ENCODE results near the gene C1orf74. TPM values are rescaled to one million over a fixed set of nuclear protein-coding genes. Genes with fewer than 3 reads are reported as not detected.
A peak's percentile ranks its signal among the peaks of the same experiment; 100 is the strongest.

Gene C1orf74
- polyA plus RNA-seq, 1 of the 3 experiments (the other 2 are of a cell fraction): 1.5 TPM

GRCh38 chr1:209831615-209832014 lies 47.3 kb upstream of the C1orf74 start (continued):
- TF ChIP-seq EP300 (IDR thresholded peaks at IDR 0.05; ENCODE audit: borderline replicate concordance in 1 of 2, low read depth in 1 of 2, low read length in 1 of 2) (peak in 1 of 2 experiments; percentile 89; a peak in 1 of 4 replicates), PBX3 (IDR thresholded peaks at IDR 0.05) (peak; percentile 95), FOXM1 (IDR thresholded peaks at IDR 0.05; ENCODE audit: low read depth) (0 out of 2 replicates have a peak, but pooled peaks have one; percentile 44), FOXJ3 (CRISPR knock-in tag; IDR thresholded peaks at IDR 0.05) (no peak), MEF2A (IDR thresholded peaks at IDR 0.05; ENCODE audit: borderline replicate concordance, low read depth) (peak; percentile 92), JUND (IDR thresholded peaks at IDR 0.05) (peak; percentile 83), NFIC (IDR thresholded peaks at IDR 0.05; ENCODE audit: borderline replicate concordance) (peak; percentile 78), FOSL2 (IDR thresholded peaks at IDR 0.05; ENCODE audit: borderline replicate concordance, low read depth) (peak; percentile 90; the same call in 1 of the 2 replicates)

- H3K4me3 ChIP-seq (ENCODE audit: low read depth in 2 of 2, low read length in 1 of 2): no peak overlapping the region
- H3F3A ChIP-seq (replicated peaks; ENCODE audit: insufficient read depth): peaks cover 62% of the 10 kb centered on the region
- no peak for DNase-seq
- POLR2A ChIA-PET: no interaction called here
- whole genome bisulfite sequencing (ENCODE audit: low lambda C conversion rate): 94% methylated on average over 3 of the region's 3 CpGs
- CTCF ChIA-PET: interaction anchor here (4.3 kb wide), 1 partner anchor 30 kb away, joined by 14 read pairs; no protein-coding TSS in a partner anchor
- H3K79me2 ChIP-seq (ENCODE audit: insufficient read depth): peaks cover 58% of the 10 kb centered on the region
- peaks cover 56 to 58% of the 10 kb centered on the region in 2 experiments for H3K36me3 ChIP-seq (replicated peaks in 1 of 2; ENCODE audit: control insufficient read depth in 1 of 2, insufficient read depth in 2 of 2, low read length in 1 of 2)
- peaks cover 2 to 45% of the 10 kb centered on the region in 2 experiments for H3K4me1 ChIP-seq (ENCODE audit: control insufficient read depth in 1 of 2, insufficient read depth in 2 of 2, low read depth in 1 of 2, low read length in 1 of 2)
- no peaks in the 10 kb centered on the region for H3K9me3 ChIP-seq
- H3K9ac ChIP-seq: peak overlapping the region; percentile 37; the same call in 1 of the 2 replicates
- peak overlapping the region; percentile 49 for H3K4me2 ChIP-seq
- H2AFZ ChIP-seq (ENCODE audit: low read depth): no peak overlapping the region
- no peaks in the 10 kb centered on the region for H3K27me3 ChIP-seq (ENCODE audit: insufficient read depth)
- no peak for TF ChIP-seq ELF1 (IDR thresholded peaks at IDR 0.05)
- no peak for TF ChIP-seq PBX3 (IDR thresholded peaks at IDR 0.05)
- no peak for TF ChIP-seq SMC3 (IDR thresholded peaks at IDR 0.05; ENCODE audit: low read depth, low read length)
- TF ChIP-seq, protein P1, sequence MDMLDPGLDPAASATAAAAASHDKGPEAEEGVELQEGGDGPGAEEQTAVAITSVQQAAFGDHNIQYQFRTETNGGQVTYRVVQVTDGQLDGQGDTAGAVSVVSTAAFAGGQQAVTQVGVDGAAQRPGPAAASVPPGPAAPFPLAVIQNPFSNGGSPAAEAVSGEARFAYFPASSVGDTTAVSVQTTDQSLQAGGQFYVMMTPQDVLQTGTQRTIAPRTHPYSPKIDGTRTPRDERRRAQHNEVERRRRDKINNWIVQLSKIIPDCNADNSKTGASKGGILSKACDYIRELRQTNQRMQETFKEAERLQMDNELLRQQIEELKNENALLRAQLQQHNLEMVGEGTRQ (IDR thresholded peaks at IDR 0.05; ENCODE audit: borderline replicate concordance, low read depth, low read length): no peak
- TF ChIP-seq, protein P2, sequence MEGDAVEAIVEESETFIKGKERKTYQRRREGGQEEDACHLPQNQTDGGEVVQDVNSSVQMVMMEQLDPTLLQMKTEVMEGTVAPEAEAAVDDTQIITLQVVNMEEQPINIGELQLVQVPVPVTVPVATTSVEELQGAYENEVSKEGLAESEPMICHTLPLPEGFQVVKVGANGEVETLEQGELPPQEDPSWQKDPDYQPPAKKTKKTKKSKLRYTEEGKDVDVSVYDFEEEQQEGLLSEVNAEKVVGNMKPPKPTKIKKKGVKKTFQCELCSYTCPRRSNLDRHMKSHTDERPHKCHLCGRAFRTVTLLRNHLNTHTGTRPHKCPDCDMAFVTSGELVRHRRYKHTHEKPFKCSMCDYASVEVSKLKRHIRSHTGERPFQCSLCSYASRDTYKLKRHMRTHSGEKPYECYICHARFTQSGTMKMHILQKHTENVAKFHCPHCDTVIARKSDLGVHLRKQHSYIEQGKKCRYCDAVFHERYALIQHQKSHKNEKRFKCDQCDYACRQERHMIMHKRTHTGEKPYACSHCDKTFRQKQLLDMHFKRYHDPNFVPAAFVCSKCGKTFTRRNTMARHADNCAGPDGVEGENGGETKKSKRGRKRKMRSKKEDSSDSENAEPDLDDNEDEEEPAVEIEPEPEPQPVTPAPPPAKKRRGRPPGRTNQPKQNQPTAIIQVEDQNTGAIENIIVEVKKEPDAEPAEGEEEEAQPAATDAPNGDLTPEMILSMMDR (IDR thresholded peaks at IDR 0.05): no peak
- no peak for TF ChIP-seq JUND (IDR thresholded peaks at IDR 0.05)
- TF ChIP-seq, protein P3, sequence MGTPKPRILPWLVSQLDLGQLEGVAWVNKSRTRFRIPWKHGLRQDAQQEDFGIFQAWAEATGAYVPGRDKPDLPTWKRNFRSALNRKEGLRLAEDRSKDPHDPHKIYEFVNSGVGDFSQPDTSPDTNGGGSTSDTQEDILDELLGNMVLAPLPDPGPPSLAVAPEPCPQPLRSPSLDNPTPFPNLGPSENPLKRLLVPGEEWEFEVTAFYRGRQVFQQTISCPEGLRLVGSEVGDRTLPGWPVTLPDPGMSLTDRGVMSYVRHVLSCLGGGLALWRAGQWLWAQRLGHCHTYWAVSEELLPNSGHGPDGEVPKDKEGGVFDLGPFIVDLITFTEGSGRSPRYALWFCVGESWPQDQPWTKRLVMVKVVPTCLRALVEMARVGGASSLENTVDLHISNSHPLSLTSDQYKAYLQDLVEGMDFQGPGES (IDR thresholded peaks at IDR 0.05; ENCODE audit: low read depth, low read length): no peak
- TF ChIP-seq GABPA (IDR thresholded peaks at IDR 0.05; ENCODE audit: low read depth): no peak
- TF ChIP-seq USF1 (IDR thresholded peaks at IDR 0.05; ENCODE audit: borderline replicate concordance, low read depth): no peak
- H4K20me1 ChIP-seq (ENCODE audit: insufficient read depth): no peaks in the 10 kb centered on the region
- H3K9me2 ChIP-seq: no peaks in the 10 kb centered on the region
- H3K27ac ChIP-seq (ENCODE audit: low read depth in 2 of 2, low read length in 1 of 2): peak overlapping the region in 1 of 2 experiments; percentile 98; a peak in 3 of 4 replicates
Measured at GRCh38 chr1:209830722-209831121, 46.4 kb upstream of the C1orf74 start.
